Eye (tissue), 1 donor: ENCODE measurements around the gene LPIN1.
A peak's percentile ranks its signal among the peaks of the same experiment; 100 is the strongest.
"Not testable (repeated sequence)": the region's sequence is repeated elsewhere in the genome, so short reads cannot be mapped to it uniquely, and the experiment has no call there.

Experiments used
- DNase-seq: peaks from one replicate; pipeline ENCODE4 v3.0.0-alpha.2; 2015

The LPIN1 gene

DNA sequence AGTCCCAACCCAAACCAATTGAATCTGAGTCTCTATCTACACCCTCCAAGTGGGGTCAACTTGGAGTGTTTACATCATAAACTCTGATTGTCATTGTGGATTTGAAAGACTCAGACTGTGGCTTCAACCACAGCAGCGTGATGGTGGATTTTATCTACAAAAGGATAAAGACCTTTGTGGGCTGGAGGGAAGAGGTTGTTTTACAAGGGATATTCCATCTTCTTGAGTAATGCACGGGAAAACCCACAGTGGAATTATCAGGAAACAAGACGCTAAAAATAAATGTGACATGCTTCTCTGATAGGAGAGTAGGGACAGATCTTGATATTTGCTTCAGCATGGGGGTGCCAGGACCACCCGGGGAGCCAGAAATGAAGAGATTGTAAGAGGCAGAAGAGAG is 93.5 kb downstream of the LPIN1 start:
- no peak for DNase-seq

- DNase-seq, result no peak
These were observed 95.9 kb downstream of the LPIN1 start for GRCh38 chr2:11842336-11842735.

GRCh38 chr2:11844798-11845197 is 98.4 kb downstream of the LPIN1 start:
- not testable (repeated sequence) for DNase-seq

DNA sequence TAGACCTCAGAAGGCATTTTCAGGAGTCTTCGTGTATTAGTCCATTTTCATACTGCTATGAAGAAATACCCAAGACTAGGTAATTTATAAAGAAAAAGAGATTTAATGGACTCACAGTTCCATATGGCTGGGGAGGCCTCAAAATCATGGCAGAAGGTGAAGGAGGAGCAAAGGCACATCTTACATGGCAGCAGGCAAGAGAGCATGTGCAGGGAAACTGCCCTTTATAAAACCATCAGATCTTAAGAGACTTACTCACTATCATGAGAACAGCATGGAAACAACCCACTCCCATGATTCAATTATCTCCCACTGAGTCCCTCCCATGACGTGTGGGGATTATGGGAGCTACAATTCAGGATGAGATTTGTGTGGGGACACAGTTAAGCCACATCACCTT is 101.5 kb downstream of the LPIN1 start:
- DNase-seq, result not testable (repeated sequence)

- no peak for DNase-seq
These were observed 103.7 kb downstream of the LPIN1 start for GRCh38 chr2:11850082-11850481.

- no peak for DNase-seq
These were observed 106.2 kb downstream of the LPIN1 start for GRCh38 chr2:11852526-11853196.

GRCh38 chr2:11853197-11853588 is 106.8 kb downstream of the LPIN1 start:
- no peak for DNase-seq

GRCh38 chr2:11855064-11855760 is 108.8 kb downstream of the LPIN1 start:
- DNase-seq, result no peak

- no peak for DNase-seq
These were observed 109.7 kb downstream of the LPIN1 start for GRCh38 chr2:11856095-11856494.

DNA sequence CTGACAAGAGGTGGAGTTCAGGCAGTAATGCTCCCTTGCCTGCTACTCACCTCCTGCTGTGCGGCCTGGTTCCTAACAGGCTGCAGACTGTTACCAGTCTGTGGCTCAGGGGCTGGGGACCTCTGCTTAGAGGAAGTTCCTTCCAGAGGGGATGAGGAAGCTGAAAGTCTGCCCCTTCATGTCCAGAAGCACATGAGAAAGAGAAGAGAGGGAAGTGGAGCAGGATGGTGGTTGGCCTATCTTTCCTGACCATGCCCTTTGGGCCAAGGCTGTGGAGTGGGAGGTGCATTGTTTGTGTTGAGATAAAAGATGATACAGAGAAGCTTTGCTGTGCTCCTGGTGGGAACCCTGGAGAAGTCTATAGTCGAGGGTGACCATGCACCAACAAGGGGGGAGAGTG is 112.5 kb downstream of the LPIN1 start:
- DNase-seq, result no peak

DNA sequence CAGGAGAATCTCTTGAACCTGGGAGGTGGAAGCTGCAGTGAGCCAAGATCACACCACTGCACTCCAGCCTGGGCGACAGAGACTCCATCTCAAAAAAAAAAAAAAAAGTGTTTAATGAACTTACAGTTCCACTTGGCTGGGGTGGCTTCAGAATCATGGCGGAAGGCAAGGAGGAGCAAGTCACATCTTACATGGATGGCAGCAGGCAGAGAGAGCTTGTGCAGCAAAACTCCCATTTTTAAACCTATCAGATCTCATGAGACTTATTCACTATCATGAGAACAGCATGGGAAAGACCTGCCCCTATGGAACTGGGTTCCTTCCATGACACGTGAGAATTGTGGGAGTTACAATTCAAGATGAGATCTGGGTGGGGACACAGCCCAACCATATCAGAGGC is 113.5 kb downstream of the LPIN1 start:
- DNase-seq, result not testable (repeated sequence)

GRCh38 chr2:11861044-11861443 is 114.6 kb downstream of the LPIN1 start:
- DNase-seq, result no peak

GRCh38 chr2:11862049-11862448 is 115.6 kb downstream of the LPIN1 start:
- DNase-seq, result no peak

- no peak for DNase-seq
These were observed 116.7 kb downstream of the LPIN1 start for GRCh38 chr2:11863103-11863502.

DNA sequence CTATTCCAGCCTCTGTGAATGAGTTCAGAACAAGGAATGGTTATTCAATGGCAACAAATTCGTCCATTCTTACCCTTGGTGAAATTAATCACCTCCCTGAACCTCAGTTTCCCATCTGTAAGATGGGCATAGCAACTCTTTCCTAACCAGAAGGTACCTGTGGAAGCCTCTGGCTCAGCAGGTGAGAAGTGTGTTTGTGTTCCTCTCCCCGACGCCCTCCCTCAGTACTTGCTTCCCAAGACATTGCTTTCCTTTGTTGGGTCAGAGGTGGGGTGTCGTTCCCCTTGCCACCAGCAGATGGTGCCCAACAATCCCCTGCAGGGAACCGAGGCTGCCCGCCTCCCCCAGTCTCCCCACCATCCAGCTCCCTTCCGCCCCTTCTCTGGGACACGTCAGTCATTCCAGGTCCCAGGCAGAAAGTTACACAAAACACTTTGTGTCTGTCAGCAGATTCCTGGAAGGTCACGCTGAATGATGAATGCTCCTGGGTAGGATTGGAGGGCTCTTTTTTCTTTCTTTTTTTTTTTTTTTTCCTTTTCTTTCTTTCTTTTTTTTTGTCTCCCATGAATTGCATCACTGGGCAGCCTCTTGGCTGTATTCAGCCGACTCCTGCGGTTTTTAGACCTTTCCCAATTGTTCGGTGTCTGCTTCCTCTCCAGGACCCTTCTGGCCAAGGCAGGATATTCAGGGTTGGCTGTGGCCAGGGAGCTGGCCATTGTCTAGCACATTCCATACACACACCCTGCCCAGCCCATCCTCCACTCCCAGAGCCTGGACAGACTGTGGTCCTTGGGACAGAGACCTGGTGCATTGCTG is 117.3 kb downstream of the LPIN1 start:
- DNase-seq, result peak; percentile 92

DNA sequence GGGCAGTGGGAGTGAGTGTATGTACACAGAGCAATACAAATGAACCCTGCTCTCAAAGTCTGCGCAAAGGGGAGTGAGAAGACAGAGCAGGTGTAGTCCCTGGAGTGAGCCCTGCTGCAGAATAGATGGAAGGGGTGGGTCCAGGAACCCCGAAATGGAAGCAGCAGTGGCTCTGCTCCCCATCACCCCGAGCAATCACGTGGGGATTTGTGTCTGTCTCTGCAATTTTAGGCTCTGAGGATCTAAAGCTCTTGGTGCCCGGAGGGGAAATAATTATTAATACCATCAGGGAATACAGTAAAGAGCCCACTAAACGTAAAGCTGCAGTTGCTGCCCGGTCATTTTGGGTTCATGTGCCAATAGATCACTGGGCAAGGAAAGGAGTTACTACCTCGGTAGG is 118.3 kb downstream of the LPIN1 start:
- no peak for DNase-seq

GRCh38 chr2:11865378-11865777 is 118.9 kb downstream of the LPIN1 start:
- no peak for DNase-seq

DNA sequence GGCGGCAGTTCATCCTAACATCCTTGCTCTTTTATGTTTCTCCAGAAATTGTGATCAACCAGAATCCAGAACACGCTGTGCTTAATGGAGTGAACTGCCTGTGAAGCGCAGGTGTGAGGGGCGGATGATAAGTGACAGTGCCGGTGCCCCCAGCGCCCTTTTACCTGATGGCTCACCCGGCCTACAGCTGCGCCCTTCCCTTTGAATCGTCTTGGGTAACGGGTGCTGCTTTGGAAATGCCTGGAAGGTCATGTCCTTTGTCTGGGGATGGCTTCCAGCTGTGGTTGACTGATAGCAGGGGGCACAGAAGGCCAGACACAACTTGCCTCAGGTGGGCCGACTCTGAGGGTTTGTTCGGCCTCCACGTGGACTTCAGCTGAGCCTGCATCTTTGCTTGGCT is 119.4 kb downstream of the LPIN1 start:
- DNase-seq, result peak; percentile 40

GRCh38 chr2:11866358-11867335 is 120.2 kb downstream of the LPIN1 start:
- DNase-seq, result no peak

DNA sequence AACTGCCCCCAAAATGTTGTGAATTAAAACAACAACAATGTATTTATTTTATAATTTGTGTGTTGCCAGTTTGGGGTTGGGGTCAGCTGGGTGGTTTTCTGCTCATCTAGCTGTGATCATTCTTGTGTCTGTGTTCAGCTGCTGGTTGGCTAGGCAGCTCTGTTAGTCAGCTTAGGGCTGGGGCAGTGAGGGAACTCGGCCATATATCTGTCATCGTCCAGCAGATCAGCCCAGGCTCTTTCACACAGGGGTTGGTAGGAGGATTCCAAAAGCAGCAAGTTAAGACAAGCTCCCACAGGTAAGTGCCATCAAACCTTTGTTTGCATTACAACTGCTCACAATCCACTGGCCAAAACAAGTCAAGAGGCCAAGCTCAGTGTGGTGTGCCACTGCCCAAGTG is 121.5 kb downstream of the LPIN1 start:
- no peak for DNase-seq

DNA sequence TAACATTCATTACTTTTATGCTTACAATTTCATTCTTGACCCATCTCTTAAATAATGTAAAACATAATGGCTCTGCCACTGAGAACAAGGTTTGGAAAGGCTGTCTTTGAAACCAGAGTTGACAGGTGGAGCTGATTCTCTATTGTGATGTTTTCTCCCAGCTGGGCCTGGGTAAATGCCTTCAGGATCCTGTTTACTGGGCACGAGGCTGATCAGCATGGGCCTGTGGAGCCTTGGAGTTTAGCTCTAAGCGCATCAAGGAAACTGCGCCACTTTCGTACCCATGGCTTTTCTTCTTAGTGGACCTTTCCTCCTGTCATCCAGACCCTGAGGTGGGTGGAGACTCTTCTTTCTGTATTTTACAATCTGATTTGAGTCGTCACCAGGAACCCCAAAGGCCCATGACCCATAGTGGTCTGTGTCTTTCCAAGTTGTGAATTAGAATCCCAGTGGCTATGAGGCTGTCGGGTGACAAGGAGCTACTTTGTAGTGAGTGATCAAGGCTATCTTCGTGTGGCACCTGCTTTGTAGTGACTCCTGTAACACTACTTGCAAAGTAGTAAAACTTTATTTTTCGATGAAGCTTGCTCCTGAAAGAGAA is 123.1 kb downstream of the LPIN1 start:
- DNase-seq, result peak; percentile 56

GRCh38 chr2:11870064-11870463 is 123.6 kb downstream of the LPIN1 start:
- DNase-seq, result no peak
